ENCODE measurements around the gene SDHC.

- TF ChIP-seq RFX5 (IDR thresholded peaks at IDR 0.05; ENCODE audit: borderline replicate concordance, low read depth, low read length) (no peak), TEAD4 (IDR thresholded peaks at IDR 0.05; ENCODE audit: low read depth, low read length) (no peak), ZNF274 (IDR thresholded peaks at IDR 0.05; ENCODE audit: borderline replicate concordance, extremely low read depth, low read length) (no peak), POLR2A (IDR thresholded peaks at IDR 0.05; ENCODE audit: control extremely low read depth in 1 of 2, low read depth in 2 of 2, low read length in 2 of 2) (no peak), JUN (IDR thresholded peaks at IDR 0.05; ENCODE audit: low read depth, low read length) (no peak), POLR2AphosphoS5 (IDR thresholded peaks at IDR 0.05; ENCODE audit: low read depth, low read length) (no peak), EGR1 (IDR thresholded peaks at IDR 0.05; ENCODE audit: borderline replicate concordance, low read depth, low read length) (no peak)
These were observed 2.5 kb upstream of the SDHC start for GRCh38 chr1:161311595-161312181.

Data from H1 (cell line).